ENCODE results near the gene NWD2.

GRCh38 chr4:37455301-37456131, 211.0 kb downstream of the NWD2 start:
- TF ChIP-seq FOXP2 (optimal IDR thresholded peaks at IDR 0.05; ENCODE audit: borderline replicate concordance, extremely low read depth, extremely low read length, insufficient read depth) (no peak), POLR2AphosphoS5 (IDR thresholded peaks at IDR 0.05; ENCODE audit: low read depth, low read length) (no peak), TAF1 (IDR thresholded peaks at IDR 0.05; ENCODE audit: borderline replicate concordance, insufficient read depth, low read length) (no peak)

All from PFSK-1 (cell line).